PC-3 (cell line): Measurements from ENCODE around the gene STK33. TPM values are rescaled to one million over a fixed set of nuclear protein-coding genes. Genes with fewer than 3 reads are reported as not detected.

Experiments
- ATAC-seq: fragments of 200-7000 bp; cut with Tn5 transposase; 2 replicates; pipeline ENCODE4 v1.9.1; 2020; ENCODE audit warnings: mild to moderate bottlenecking, moderate library complexity
- BruUV-seq: library from RNA; stranded (reverse); fragments of 400-500 nt; replicated peaks from 2 replicates; lab custom pipeline; 2021; lab: Mats Ljungman, UMichigan
- CTCF ChIA-PET: fragments of 300-600 bp; sonication (Branson Sonifier 250); formaldehyde crosslinking; loops from one replicate; lab custom pipeline; 2022; ENCODE audit warnings: antibody characterized with exemption; lab: Charles Lee
- POLR2A ChIA-PET: fragments of 300-600 bp; sonication (Branson Sonifier 250); formaldehyde crosslinking; loops from one replicate; lab custom pipeline; 2022; ENCODE audit warnings: antibody characterized with exemption; ENCODE audit not compliant: unreplicated experiment; lab: Charles Lee
- DNase-seq: peaks from one replicate; pipeline ENCODE4 v3.0.0-alpha.2; 2015
- H2AFZ ChIP-seq: fragments of 300-600 bp; sonication (generic); 2 replicates; pipeline ENCODE4 v1.6.0; 2016; ENCODE audit warnings: antibody characterized with exemption, low read length
- H3F3A ChIP-seq: fragments of 300-600 bp; sonication (generic); one replicate; pipeline ENCODE4 v1.6.0; 2017; ENCODE audit warnings: antibody characterized with exemption, low read length, control low read depth, mild to moderate bottlenecking; ENCODE audit not compliant: unreplicated experiment
- H3K27ac ChIP-seq: fragments of 300-600 bp; sonication (generic); 2 replicates; pipeline ENCODE4 v1.5.1; 2016; ENCODE audit warnings: mild to moderate bottlenecking, low read length
- H3K27me3 ChIP-seq: fragments of 300-600 bp; sonication (generic); 2 replicates; pipeline ENCODE4 v1.6.1; 2016; ENCODE audit warnings: low read length, mixed read lengths
- H3K36me3 ChIP-seq: fragments of 300-600 bp; sonication (generic); 2 replicates; pipeline ENCODE4 v1.6.1; 2016; ENCODE audit warnings: low read depth, mixed run types, low read length, mixed read lengths
- H3K4me1 ChIP-seq: fragments of 300-600 bp; sonication (generic); 2 replicates; pipeline ENCODE4 v1.5.1; 2016; ENCODE audit warnings: low read length; ENCODE audit not compliant: insufficient read depth
- H3K4me2 ChIP-seq: fragments of 300-600 bp; sonication (generic); 2 replicates; pipeline ENCODE4 v1.6.0; 2016; ENCODE audit warnings: low read length
- H3K4me3 ChIP-seq: fragments of 300-600 bp; sonication (generic); 2 replicates; pipeline ENCODE4 v1.5.1; 2016; ENCODE audit warnings: mild to moderate bottlenecking, low read length, mixed read lengths
- H3K79me2 ChIP-seq: fragments of 300-600 bp; sonication (generic); 2 replicates; pipeline ENCODE4 v1.6.1; 2017; ENCODE audit warnings: low read length, mixed read lengths
- H3K9ac ChIP-seq: fragments of 300-600 bp; sonication (generic); 2 replicates; pipeline ENCODE4 v1.6.0; 2016; ENCODE audit warnings: mild to moderate bottlenecking, low read length
- H3K9me2 ChIP-seq: fragments of 300-600 bp; sonication (generic); replicated peaks from 2 replicates; pipeline ENCODE4 v1.6.1; 2016; ENCODE audit warnings: mixed run types, low read length, mixed read lengths
- H3K9me3 ChIP-seq: fragments of 300-600 bp; sonication (generic); 2 replicates; pipeline ENCODE4 v1.6.1; 2016; ENCODE audit warnings: low read length, mixed read lengths
- H4K20me1 ChIP-seq: fragments of 300-600 bp; sonication (generic); 2 replicates; pipeline ENCODE4 v1.6.1; 2016; ENCODE audit warnings: low read length, mixed read lengths
- CTCF ChIP-seq: fragments of 300-600 bp; sonication (generic); conservative IDR thresholded peaks from 2 replicates; pipeline ENCODE4 v1.5.1; 2017; ENCODE audit warnings: antibody characterized with exemption, low read depth, mild to moderate bottlenecking, low read length
- EZH2 ChIP-seq: fragments of 300-600 bp; sonication (generic); IDR thresholded peaks from one replicate; pipeline ENCODE4 v1.6.1; 2017; ENCODE audit warnings: antibody characterized with exemption, mild to moderate bottlenecking, low read length; ENCODE audit not compliant: unreplicated experiment
- EZH2phosphoT487 ChIP-seq: fragments of 300-600 bp; sonication (generic); IDR thresholded peaks from 2 replicates; pipeline ENCODE4 v1.6.1; 2018; ENCODE audit warnings: mild to moderate bottlenecking, antibody characterized with exemption, low read length, borderline replicate concordance
- intact Hi-C: fragments of 100-400 bp; cut with micrococcal nuclease; formaldehyde crosslinking; loops from 2 replicates; pipeline ENCODE4 v1.9.0; 2023
- total RNA-seq: library from RNA; depleted of rRNA; stranded (reverse); fragments of >200 nt; gene quantifications from 2 replicates; pipeline ENCODE4 v1.2.3, GENCODE V29; 2014

STK33 gene
- total RNA-seq, 1 experiment from 2014 or later = not detected

GRCh38 chr11:8374716-8375115, 219.3 kb downstream of the STK33 start:
- TF ChIP-seq EZH2phosphoT487 (no peak), EZH2 (no peak)
- Histone ChIP-seq H3K27ac (no peak overlapping the region), H3K9me3 (no peaks in the 10 kb centered on the region), H4K20me1 (no peaks in the 10 kb centered on the region), H3K4me1 (no peaks in the 10 kb centered on the region), H3K4me2 (no peak overlapping the region), H3K9me2 (no peaks in the 10 kb centered on the region), H3F3A (no peaks in the 10 kb centered on the region), H3K79me2 (no peaks in the 10 kb centered on the region), H3K36me3 (no peaks in the 10 kb centered on the region), H3K27me3 (peaks cover 59% of the 10 kb centered on the region), H3K9ac (no peak overlapping the region), H2AFZ (no peak overlapping the region), H3K4me3 (no peak overlapping the region)
- ATAC-seq (no peak), DNase-seq (no peak)
- CTCF ChIA-PET = no interaction called here
- intact Hi-C loops = no loop called here
- no TSS peak for BruUV-seq
- POLR2A ChIA-PET = no interaction called here

GRCh38 chr11:8373519-8374432, 220.3 kb downstream of the STK33 start:
- Histone ChIP-seq H3K9me2 (no peaks in the 10 kb centered on the region), H3F3A (no peaks in the 10 kb centered on the region), H2AFZ (no peak overlapping the region), H3K36me3 (no peaks in the 10 kb centered on the region), H3K27ac (no peak overlapping the region), H3K4me2 (no peak overlapping the region), H3K27me3 (peaks cover 52% of the 10 kb centered on the region), H3K4me3 (no peak overlapping the region), H4K20me1 (no peaks in the 10 kb centered on the region), H3K79me2 (no peaks in the 10 kb centered on the region), H3K9ac (no peak overlapping the region), H3K9me3 (no peaks in the 10 kb centered on the region), H3K4me1 (no peaks in the 10 kb centered on the region)
- TF ChIP-seq EZH2 = no peak
- no peak for TF ChIP-seq EZH2phosphoT487
- no peak for TF ChIP-seq CTCF
- CTCF ChIA-PET = no interaction called here
- DNase-seq = no peak
- BruUV-seq = no TSS peak
- ATAC-seq = no peak
- intact Hi-C loops = no loop called here
- POLR2A ChIA-PET = no interaction called here

- no peaks in the 10 kb centered on the region for H3K36me3 ChIP-seq
- no TSS peak for BruUV-seq
- H2AFZ ChIP-seq = no peak overlapping the region
- no peaks in the 10 kb centered on the region for H3K9me2 ChIP-seq
- no peaks in the 10 kb centered on the region for H3F3A ChIP-seq
- ATAC-seq (no peak), DNase-seq (no peak)
- no peak overlapping the region for H3K4me2 ChIP-seq
- intact Hi-C loops = no loop called here
- CTCF ChIA-PET = no interaction called here
- no peak overlapping the region for H3K4me3 ChIP-seq
- H4K20me1 ChIP-seq = no peaks in the 10 kb centered on the region
- no peaks in the 10 kb centered on the region for H3K79me2 ChIP-seq
- H3K27ac ChIP-seq = no peak overlapping the region
- H3K4me1 ChIP-seq = no peaks in the 10 kb centered on the region
- H3K27me3 ChIP-seq = peaks cover 47% of the 10 kb centered on the region
- no peak overlapping the region for H3K9ac ChIP-seq
- H3K9me3 ChIP-seq = no peaks in the 10 kb centered on the region
- TF ChIP-seq EZH2phosphoT487 (no peak), CTCF (no peak), EZH2 (no peak)
- POLR2A ChIA-PET = no interaction called here
Measured at GRCh38 chr11:8372641-8373381, 221.2 kb downstream of the STK33 start.
